Measurements from ENCODE around the gene KIF20B. TPM values are rescaled to one million over a fixed set of nuclear protein-coding genes. Genes with fewer than 3 reads are reported as not detected.

The KIF20B gene
- total RNA-seq, 1 experiment from 2014 or later = 48.3 TPM

DNA sequence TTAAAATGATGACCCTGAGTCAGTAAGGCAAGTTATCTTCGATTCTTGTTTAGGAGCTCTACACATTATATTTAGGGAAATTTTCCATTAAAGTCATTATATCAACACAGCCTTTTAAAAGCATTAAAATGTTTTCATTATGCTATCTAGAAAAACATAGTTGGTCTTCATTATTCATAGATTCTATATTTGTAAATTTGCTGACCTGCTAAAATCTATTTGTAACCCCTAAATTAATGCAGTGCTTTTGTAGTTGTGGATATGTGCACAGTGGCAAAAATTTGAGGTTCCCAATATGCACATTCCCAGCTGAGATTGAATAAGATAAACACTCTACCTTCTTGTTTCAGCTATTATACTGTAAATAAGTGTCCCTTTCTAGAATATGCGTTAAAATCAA is 81.1 kb downstream of the KIF20B start:
- Histone ChIP-seq H3K4me1 (no peaks in the 10 kb centered on the region), H3K27me3 (no peaks in the 10 kb centered on the region), H3K4me3 (no peak overlapping the region), H3K36me3 (peaks cover 27% of the 10 kb centered on the region), H3K9me3 (replicated peaks) (no peaks in the 10 kb centered on the region), H3K27ac (no peak overlapping the region)
- no peak for DNase-seq

DNA sequence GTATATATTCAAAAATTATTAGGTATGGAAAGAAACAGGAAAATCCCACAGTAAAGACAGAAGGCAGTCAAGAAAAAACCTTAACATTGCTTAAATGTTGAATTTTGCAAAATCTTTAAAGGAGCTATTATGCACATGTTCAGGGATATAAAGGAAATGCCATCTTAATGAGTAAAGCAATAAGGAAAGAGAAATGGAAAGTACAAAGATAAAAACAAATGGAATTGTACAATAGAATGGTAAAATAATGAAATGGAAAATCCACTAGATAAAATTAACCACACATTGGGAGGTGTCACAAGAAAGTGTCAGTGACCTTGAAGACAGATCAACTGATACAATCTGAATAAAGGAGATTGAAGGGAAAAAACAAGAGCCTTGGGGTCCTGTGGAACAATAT is 82.0 kb downstream of the KIF20B start:
- DNase-seq = no peak
- no peak overlapping the region for H3K4me3 ChIP-seq
- no peaks in the 10 kb centered on the region for H3K4me1 ChIP-seq
- no peaks in the 10 kb centered on the region for H3K9me3 ChIP-seq (replicated peaks)
- H3K27me3 ChIP-seq = no peaks in the 10 kb centered on the region
- H3K27ac ChIP-seq = no peak overlapping the region
- H3K36me3 ChIP-seq = peaks cover 18% of the 10 kb centered on the region

DNA sequence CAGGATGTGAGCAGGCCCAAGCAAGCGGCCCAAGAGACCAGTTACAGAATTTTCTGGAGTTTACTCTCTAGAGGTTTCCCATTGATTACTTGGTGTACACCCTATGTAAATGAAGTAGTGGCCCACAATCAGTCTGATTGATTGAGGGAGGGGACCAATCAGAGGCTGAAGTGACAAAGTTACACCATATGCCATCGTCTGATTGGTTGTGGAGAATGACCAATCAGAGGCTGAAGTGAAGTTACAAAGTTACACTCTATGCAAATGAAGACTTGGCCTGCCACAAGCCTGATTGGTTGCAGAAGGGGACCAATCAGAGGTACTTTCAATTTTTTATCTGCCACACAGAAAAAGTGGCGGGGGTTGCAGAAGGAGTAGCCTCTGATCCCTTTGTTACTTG is 83.7 kb downstream of the KIF20B start:
- Histone ChIP-seq H3K9me3 (replicated peaks) (no peaks in the 10 kb centered on the region), H3K27ac (no peak overlapping the region), H3K4me1 (no peaks in the 10 kb centered on the region), H3K27me3 (no peaks in the 10 kb centered on the region), H3K36me3 (peaks cover 10% of the 10 kb centered on the region), H3K4me3 (no peak overlapping the region)
- DNase-seq = peak; percentile 4 to 15

DNA sequence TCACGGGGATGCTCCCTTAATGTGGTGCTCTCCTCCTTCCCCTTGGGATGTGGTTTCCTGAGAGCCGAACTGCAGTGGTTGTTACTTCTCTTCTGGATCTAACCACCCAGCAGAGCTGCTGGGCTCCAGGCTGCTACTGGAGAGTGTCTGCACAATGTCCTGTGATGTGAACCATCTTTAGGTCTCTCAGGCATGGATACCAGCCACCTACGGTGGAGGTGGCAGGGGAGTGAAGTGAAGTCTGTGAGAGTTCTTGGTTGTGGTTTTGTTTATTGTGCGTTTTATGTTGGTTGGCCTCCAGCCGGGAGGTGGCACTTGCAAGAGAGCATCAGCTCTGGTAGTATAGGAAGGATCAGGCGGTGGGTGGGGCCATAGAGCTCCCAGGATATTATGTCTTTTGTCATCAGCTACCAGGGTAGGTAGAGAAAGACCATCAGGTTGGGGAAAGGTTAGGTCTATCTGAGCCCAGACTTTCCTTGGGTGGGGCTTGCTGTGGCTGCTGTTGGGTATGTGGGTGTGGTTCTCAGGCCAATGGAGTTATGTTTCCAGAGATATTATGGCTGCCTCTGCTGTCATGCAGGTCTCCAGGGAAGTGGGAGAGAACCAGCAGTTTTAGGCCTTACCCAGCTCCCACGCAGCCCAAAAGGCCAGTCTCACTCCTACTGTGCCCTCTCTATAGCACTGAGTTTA is 87.9 kb downstream of the KIF20B start:
- no peaks in the 10 kb centered on the region for H3K27me3 ChIP-seq
- H3K36me3 ChIP-seq = no peaks in the 10 kb centered on the region; the same call in 1 of the 2 replicates
- no peaks in the 10 kb centered on the region for H3K4me1 ChIP-seq
- no peaks in the 10 kb centered on the region for H3K9me3 ChIP-seq (replicated peaks)
- no peak overlapping the region for H3K4me3 ChIP-seq
- DNase-seq = no peak
- H3K27ac ChIP-seq = no peak overlapping the region

DNA sequence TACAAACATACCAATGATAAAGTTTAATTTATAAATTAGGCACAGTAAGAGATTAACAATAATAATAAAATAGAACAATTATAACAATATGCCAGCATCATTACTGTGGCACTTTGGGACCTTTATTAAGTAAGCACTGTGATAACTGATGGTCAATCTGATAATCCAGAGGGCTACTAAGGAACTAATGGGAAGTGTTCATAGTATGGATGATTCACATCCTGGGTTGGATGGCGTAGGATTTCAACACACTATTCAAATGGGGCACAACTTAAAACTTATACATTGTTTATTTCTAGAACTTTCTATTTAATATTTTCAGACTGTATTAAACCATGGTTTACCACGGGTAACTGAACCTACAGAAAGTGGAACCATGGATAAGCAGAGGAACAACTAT is 90.8 kb downstream of the KIF20B start:
- Histone ChIP-seq H3K27ac (no peak overlapping the region), H3K4me1 (no peaks in the 10 kb centered on the region), H3K36me3 (no peaks in the 10 kb centered on the region), H3K27me3 (no peaks in the 10 kb centered on the region), H3K9me3 (replicated peaks) (no peaks in the 10 kb centered on the region), H3K4me3 (no peak overlapping the region)
- no peak for DNase-seq

DNA sequence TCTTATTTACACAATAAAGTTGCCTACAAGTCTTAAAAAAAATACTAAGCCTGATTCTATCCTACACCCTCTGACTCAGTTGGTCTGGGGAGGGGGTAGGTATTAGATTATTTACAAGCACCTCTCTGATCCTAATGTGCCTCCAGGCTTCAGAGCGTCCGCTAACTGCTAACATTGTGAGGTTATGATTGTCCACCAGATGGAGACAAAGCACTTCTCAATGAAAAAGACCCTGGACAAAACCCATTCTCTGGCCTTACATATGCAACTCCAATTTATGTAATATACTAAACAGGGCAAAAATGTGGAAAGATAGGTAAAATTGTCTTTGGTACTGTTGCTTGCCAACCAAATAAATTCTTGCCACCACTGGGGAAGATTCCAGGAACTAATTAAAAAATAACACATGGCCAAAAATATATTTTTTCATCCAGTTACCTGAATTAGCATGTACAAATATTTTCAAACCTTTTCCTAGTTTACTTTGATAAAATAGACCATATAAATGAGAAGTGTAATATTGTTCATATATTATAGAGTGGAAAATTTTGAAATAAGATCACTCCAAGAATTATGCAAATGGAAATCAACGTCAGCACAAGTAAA is 92.4 kb downstream of the KIF20B start:
- no peaks in the 10 kb centered on the region for H3K9me3 ChIP-seq (replicated peaks)
- DNase-seq = peak; percentile 21 to 80
- no peak overlapping the region for H3K27ac ChIP-seq
- H3K4me3 ChIP-seq = no peak overlapping the region
- H3K4me1 ChIP-seq = no peaks in the 10 kb centered on the region
- H3K36me3 ChIP-seq = no peaks in the 10 kb centered on the region
- no peaks in the 10 kb centered on the region for H3K27me3 ChIP-seq

DNA sequence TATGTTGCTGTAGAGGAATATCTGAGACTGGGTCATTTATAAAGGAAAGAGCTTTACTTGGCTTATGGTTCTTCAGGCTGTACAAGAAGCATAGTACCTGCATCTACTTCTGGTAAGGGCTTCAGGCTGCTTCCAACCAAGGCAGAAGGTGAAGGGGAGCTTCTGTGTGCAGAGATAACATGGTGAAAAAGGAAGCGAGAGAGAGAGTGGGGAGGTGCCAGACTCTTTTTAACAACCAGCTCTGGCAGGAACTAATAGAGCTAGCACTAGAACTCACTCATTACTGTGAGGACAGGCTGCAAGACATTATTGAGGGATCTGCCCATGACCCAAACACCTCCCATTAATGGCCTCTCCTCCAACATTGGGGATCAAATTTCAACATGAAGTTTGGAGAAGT is 94.5 kb downstream of the KIF20B start:
- no peak overlapping the region for H3K4me3 ChIP-seq
- no peaks in the 10 kb centered on the region for H3K9me3 ChIP-seq (replicated peaks)
- no peaks in the 10 kb centered on the region for H3K27me3 ChIP-seq
- DNase-seq = no peak
- no peak overlapping the region for H3K27ac ChIP-seq
- no peaks in the 10 kb centered on the region for H3K4me1 ChIP-seq
- H3K36me3 ChIP-seq = no peaks in the 10 kb centered on the region

DNA sequence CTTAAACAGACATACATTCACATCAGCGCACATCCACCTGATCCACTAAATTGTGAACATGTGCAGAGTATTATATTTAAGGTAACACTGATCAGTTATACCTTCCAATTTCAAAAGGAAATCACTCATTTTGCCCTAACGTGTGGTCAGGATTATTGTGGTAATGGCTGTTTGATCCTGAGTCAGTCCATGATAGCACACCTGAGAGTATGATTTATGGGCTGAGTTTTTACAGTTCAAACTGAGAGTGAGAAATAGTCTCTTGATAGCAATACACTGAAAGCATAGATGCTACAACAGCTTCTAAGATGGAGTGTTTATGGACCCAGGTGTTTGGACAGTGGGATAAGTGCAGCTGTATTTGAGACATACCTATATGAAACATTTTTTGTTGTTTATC is 96.7 kb downstream of the KIF20B start:
- no peaks in the 10 kb centered on the region for H3K9me3 ChIP-seq (replicated peaks)
- no peak overlapping the region for H3K27ac ChIP-seq
- H3K4me1 ChIP-seq = no peaks in the 10 kb centered on the region
- H3K27me3 ChIP-seq = no peaks in the 10 kb centered on the region
- no peak for DNase-seq
- H3K4me3 ChIP-seq = no peak overlapping the region
- H3K36me3 ChIP-seq = no peaks in the 10 kb centered on the region

DNA sequence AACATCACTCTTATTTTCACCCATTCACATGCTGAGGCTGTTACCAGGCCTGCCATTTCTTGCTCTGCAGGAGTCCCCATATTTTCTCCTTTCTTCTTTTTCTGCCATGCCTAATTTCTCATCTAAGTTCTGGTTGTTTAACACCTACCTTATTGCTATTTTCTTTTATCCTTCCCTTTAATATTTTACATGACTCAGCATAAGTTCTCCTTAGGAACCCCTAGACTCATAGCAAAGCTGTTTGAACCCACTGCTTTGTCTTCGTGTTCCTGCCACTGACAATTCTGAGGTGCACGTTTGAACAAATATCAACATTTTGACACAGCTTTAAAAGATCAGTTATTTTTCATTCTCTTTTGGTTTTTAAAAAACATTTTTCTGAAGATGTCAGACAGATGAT is 98.2 kb downstream of the KIF20B start:
- Histone ChIP-seq H3K9me3 (replicated peaks) (no peaks in the 10 kb centered on the region), H3K27me3 (no peaks in the 10 kb centered on the region), H3K36me3 (no peaks in the 10 kb centered on the region), H3K27ac (no peak overlapping the region), H3K4me3 (no peak overlapping the region), H3K4me1 (no peaks in the 10 kb centered on the region)
- no peak for DNase-seq

DNA sequence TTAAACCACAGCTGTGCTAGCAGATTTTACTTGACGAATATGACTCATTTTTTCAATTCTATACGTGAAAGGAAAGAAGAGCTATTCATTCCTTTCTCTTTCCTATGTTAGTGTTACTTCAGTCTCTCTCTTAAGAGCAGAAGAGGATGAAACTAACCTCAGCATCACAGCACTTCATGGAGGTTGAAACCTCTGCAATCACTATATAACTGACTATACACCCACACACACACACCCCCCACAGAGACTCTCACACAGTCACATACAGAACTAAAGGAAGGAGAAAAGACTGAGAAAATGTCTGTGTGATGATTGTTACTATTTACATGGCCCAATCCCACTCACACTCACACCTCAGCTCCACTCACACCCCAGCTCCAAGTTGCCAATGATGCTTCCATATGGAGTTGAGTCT is 104.2 kb downstream of the KIF20B start:
- no peak for DNase-seq
- Histone ChIP-seq H3K27ac (no peak overlapping the region), H3K4me3 (no peak overlapping the region), H3K36me3 (no peaks in the 10 kb centered on the region), H3K27me3 (no peaks in the 10 kb centered on the region), H3K4me1 (no peaks in the 10 kb centered on the region; the same call in 1 of the 2 replicates), H3K9me3 (replicated peaks) (no peaks in the 10 kb centered on the region)

DNA sequence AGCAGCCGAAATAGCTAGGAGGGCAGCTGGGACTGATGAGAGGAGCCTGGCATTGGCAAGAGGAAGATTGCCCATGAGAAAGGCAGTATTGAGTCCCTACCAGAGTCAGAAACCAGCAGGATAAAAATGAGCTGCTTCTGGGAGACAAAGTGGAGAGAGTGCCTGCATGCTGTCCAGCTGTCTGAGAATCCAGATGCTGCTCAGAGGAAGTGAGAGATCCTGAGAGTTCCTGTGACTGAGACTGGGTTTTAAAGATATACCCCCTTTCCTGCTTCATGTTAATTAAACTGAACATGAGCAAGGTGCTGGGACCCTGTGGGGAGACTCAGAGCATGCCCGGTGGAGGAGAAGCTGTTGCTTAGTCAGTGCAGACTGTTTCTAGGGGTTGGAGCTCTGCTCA is 107.5 kb downstream of the KIF20B start:
- DNase-seq = peak in 1 of 2 experiments; percentile 20
- Histone ChIP-seq H3K9me3 (replicated peaks) (no peaks in the 10 kb centered on the region), H3K36me3 (no peaks in the 10 kb centered on the region), H3K27me3 (no peaks in the 10 kb centered on the region), H3K4me1 (peaks cover 5% of the 10 kb centered on the region), H3K4me3 (no peak overlapping the region), H3K27ac (no peak overlapping the region)

DNA sequence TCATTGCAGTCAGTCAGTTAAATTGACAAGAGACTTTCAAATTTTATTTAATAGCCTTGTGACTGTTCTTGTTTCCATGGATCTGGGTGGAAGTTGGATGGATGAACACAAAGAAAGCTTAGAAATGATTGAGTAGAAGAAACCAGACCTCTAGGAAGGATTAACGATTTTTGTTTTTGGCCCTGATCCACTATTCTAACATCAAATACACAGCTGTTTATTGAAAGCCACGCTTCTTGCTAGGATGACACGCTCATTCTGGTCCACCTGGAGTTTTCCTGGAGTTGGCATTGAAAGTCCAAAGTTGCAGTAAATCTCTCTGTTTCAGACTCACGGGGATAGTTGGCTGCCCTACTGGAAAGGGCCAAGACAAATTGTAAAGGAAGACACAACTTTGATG is 108.4 kb downstream of the KIF20B start:
- Histone ChIP-seq H3K4me1 (peaks cover 9% of the 10 kb centered on the region), H3K27me3 (no peaks in the 10 kb centered on the region), H3K4me3 (no peak overlapping the region), H3K9me3 (replicated peaks) (no peaks in the 10 kb centered on the region), H3K27ac (no peak overlapping the region), H3K36me3 (no peaks in the 10 kb centered on the region)
- DNase-seq = peak; percentile 10 to 60

DNA sequence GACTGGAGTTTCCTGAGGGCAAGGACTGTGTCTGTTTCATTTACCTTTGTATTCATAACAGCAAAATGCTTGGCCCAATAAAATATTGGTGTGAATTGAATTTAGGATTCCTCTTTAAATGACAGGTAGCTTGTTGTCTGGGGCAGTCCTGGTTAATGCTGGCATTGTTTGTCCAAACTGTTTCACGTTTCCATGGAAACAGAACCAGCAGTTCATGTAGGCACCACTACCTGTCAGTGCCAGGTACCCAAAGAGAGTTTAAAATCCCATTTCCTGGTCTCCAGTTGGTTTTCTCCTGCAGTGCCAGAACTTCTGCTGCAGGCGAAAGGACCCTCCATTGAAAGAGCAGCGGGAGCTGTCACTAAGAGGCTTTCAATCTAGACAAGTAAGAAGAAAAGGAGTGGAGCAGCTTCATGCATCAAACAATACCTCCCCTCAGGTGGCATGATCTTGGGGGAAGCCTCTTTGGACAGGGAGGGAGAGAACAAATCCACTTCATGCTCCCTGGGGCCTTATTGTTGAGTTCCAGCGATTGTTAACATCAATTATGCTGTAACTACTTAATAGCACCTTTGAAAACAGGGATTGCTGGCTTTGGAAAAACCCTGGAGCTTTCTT is 109.6 kb downstream of the KIF20B start:
- Histone ChIP-seq H3K4me1 (peaks cover 9% of the 10 kb centered on the region), H3K4me3 (no peak overlapping the region), H3K27me3 (no peaks in the 10 kb centered on the region), H3K27ac (no peak overlapping the region), H3K36me3 (no peaks in the 10 kb centered on the region), H3K9me3 (replicated peaks) (no peaks in the 10 kb centered on the region)
- DNase-seq = no peak

DNA sequence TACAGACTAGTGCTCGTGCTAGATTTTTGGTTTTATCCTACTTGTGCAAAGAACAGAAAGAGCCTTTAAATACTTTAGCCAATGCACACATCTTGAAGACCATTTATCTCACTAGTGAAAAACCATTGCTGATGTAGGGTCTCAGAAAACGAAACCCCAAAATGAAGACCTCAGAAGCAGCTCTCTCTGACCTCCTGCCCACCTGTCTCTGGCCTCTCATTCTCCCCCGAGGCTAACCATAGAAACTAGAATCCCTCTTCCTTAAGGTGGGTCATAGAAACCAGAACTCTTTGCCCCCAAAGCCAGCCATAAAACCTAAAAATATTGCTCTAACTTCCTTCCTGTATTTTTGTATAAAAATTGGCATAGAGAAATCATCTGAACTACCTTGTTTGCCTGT is 112.2 kb downstream of the KIF20B start:
- Histone ChIP-seq H3K27ac (no peak overlapping the region), H3K4me3 (no peak overlapping the region), H3K36me3 (no peaks in the 10 kb centered on the region), H3K27me3 (no peaks in the 10 kb centered on the region), H3K9me3 (replicated peaks) (no peaks in the 10 kb centered on the region), H3K4me1 (peaks cover 9% of the 10 kb centered on the region)
- DNase-seq = no peak

DNA sequence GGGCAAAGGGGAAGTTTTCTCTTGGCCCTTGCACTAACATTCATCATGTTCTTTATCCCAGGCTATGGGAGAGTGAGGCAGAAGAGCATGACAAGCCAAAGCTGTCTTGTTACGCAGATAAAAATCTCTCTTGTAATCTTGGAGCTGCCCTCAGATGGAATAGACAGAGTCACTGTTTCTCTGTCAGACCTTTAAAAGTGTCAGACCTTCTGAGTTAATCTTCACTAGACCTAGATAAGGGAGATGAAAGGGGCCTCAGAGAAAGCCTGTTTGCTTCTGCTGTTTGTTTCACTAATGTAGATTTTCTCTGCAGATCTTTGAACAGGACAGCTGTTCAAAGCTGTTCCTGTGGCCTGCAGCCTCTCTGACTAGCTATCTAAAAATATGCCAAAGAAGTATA is 112.9 kb downstream of the KIF20B start:
- Histone ChIP-seq H3K27ac (no peak overlapping the region), H3K27me3 (no peaks in the 10 kb centered on the region), H3K9me3 (replicated peaks) (no peaks in the 10 kb centered on the region), H3K4me3 (no peak overlapping the region), H3K36me3 (no peaks in the 10 kb centered on the region), H3K4me1 (peaks cover 9% of the 10 kb centered on the region)
- peak in 1 of 2 experiments; percentile 32 for DNase-seq
